Natural killer cell (primary cell): Measurements from ENCODE around the gene PANX2. TPM values are rescaled to one million over a fixed set of nuclear protein-coding genes. Genes with fewer than 3 reads are reported as not detected.
A peak's percentile ranks its signal among the peaks of the same experiment; 100 is the strongest.

Experiments used
- ATAC-seq, 3 donors: fragments of 150-1000 bp in 2 of 3; fragments of 200-7000 bp in 1 of 3; cut with Tn5 transposase; 1 replicate in 1 of 3; 2 replicates in 2 of 3; pipeline ENCODE4 v1.10.0; 2021; ENCODE audit warnings: mild to moderate bottlenecking in 2 of 3, moderate library complexity in 2 of 3
- DNase-seq, 2 donors: peaks; one replicate each; pipeline versions ENCODE4 v3.0.0 to v3.0.0-alpha.2; 2013 to 2021; ENCODE audit warnings: mixed read lengths in 1 of 2
- H3K27ac ChIP-seq: one replicate; pipeline ENCODE4 v1.5.1; 2013; ENCODE audit warnings: mild to moderate bottlenecking, low read length
- H3K27me3 ChIP-seq: one replicate; pipeline ENCODE4 v1.6.1; 2013; ENCODE audit warnings: low read length; ENCODE audit not compliant: control insufficient read depth, insufficient read depth
- H3K36me3 ChIP-seq: one replicate; pipeline ENCODE4 v1.6.1; 2013; ENCODE audit warnings: low read length; ENCODE audit not compliant: control insufficient read depth, insufficient read depth
- H3K4me1 ChIP-seq: one replicate; pipeline ENCODE4 v1.6.1; 2013; ENCODE audit warnings: low read length; ENCODE audit not compliant: control insufficient read depth, insufficient read depth
- H3K4me3 ChIP-seq: one replicate; pipeline ENCODE4 v1.5.1; 2013; ENCODE audit warnings: low read length
- H3K9me3 ChIP-seq: one replicate; pipeline ENCODE4 v1.6.1; 2013; ENCODE audit warnings: low read length; ENCODE audit not compliant: control insufficient read depth, insufficient read depth
- H3K27ac Mint-ChIP-seq, 2 donors: one replicate each; pipeline ENCODE4 v1.8.0; 2022; ENCODE audit warnings: mild to moderate bottlenecking in 2 of 2, mixed read lengths in 2 of 2, moderate library complexity in 1 of 2
- H3K27me3 Mint-ChIP-seq, 2 donors: one replicate each; pipeline ENCODE4 v1.8.0; 2022; ENCODE audit warnings: low read depth in 2 of 2, mixed read lengths in 2 of 2
- H3K36me3 Mint-ChIP-seq: one replicate; pipeline ENCODE4 v1.8.0; 2022; ENCODE audit warnings: mixed read lengths
- H3K4me1 Mint-ChIP-seq, 2 donors: one replicate each; pipeline ENCODE4 v1.8.0; 2022; ENCODE audit warnings: mixed read lengths in 2 of 2
- H3K4me3 Mint-ChIP-seq: one replicate; pipeline ENCODE4 v1.8.0; 2022; ENCODE audit warnings: mild to moderate bottlenecking, moderate library complexity, mixed read lengths
- H3K9me3 Mint-ChIP-seq, 2 donors: one replicate each; pipeline ENCODE4 v1.8.0; 2022; ENCODE audit warnings: mixed read lengths in 2 of 2
- CTCF ChIP-seq: fragments of 200-600 bp; IDR thresholded peaks from one replicate; pipeline ENCODE4 v1.8.0; 2022; ENCODE audit warnings: antibody characterized with exemption
- whole genome bisulfite sequencing: methylation state at CpG from one replicate; pipeline ENCODE4 v1.1.7; 2013; ENCODE audit warnings: missing lambda C conversion rate; ENCODE audit not compliant: insufficient coverage; 5-methylcytosine and 5-hydroxymethylcytosine counted together
- intact Hi-C: fragments of 100-400 bp; cut with micrococcal nuclease; formaldehyde crosslinking; loops from one replicate; pipeline ENCODE4 v1.14.2; 2022
- total RNA-seq, 4 donors: library from RNA; stranded (reverse); fragments of 120-200 nt in 1 of 4; gene quantifications; one replicate each; pipeline versions ENCODE4 v1.2.3 to v1.2.4, GENCODE V29; 2013 to 2022

PANX2 gene
- total RNA-seq, 3 donors from 2014 or later (not counting 1 experiment from before 2014, with no cell fraction given) = 0.16 to 3.4 (median 0.27) TPM

DNA sequence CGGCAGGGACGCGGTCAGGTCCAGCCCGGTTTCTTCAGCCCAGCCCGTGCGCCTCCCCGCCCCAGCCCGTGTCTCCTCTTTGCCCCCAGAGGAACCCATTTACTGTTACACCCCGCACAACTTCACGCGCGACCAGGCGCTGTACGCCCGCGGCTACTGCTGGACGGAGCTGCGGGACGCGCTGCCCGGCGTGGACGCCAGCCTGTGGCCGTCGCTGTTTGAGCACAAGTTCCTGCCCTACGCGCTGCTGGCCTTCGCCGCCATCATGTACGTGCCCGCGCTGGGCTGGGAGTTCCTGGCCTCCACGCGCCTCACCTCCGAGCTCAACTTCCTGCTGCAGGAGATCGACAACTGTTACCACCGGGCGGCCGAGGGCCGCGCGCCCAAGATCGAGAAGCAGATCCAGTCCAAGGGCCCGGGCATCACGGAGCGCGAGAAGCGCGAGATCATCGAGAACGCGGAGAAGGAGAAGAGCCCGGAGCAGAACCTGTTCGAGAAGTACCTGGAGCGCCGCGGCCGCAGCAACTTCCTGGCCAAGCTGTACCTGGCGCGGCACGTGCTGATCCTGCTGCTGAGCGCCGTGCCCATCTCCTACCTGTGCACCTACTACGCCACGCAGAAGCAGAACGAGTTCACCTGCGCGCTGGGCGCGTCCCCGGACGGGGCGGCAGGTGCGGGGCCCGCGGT, 6.5 kb downstream of the PANX2 start:
- no peak for TF ChIP-seq CTCF
- no peaks in the 10 kb centered on the region for H3K36me3 ChIP-seq
- DNase-seq = no peak
- no peaks in the 10 kb centered on the region for H3K9me3 Mint-ChIP-seq
- no peak overlapping the region for H3K4me3 ChIP-seq
- peaks cover 2% of the 10 kb centered on the region for H3K27me3 ChIP-seq
- H3K27ac ChIP-seq = no peak overlapping the region
- peaks cover 9 to 10% of the 10 kb centered on the region in 2 donors for H3K4me1 Mint-ChIP-seq
- peaks cover 0 to 14% of the 10 kb centered on the region in 2 donors for H3K27me3 Mint-ChIP-seq
- no peak overlapping the region for H3K27ac Mint-ChIP-seq
- H3K4me1 ChIP-seq = peaks cover 14% of the 10 kb centered on the region
- ATAC-seq = no peak
- H3K4me3 Mint-ChIP-seq = no peak overlapping the region
- intact Hi-C loops = no loop called here
- WGBS = 96% methylated on average over 76 of the region's 76 CpGs
- no peaks in the 10 kb centered on the region for H3K9me3 ChIP-seq
- H3K36me3 Mint-ChIP-seq = no peaks in the 10 kb centered on the region

- Histone ChIP-seq H3K4me3 (no peak overlapping the region), H3K36me3 (no peaks in the 10 kb centered on the region), H3K27me3 (no peaks in the 10 kb centered on the region), H3K9me3 (no peaks in the 10 kb centered on the region), H3K27ac (no peak overlapping the region), H3K4me1 (peaks cover 14% of the 10 kb centered on the region)
- TF ChIP-seq CTCF = no peak
- no peak for DNase-seq
- Mint-ChIP-seq H3K9me3 (no peaks in the 10 kb centered on the region), H3K27me3 (peaks cover 0 to 9% of the 10 kb centered on the region in 2 donors), H3K27ac (no peak overlapping the region), H3K4me3 (no peak overlapping the region), H3K36me3 (no peaks in the 10 kb centered on the region), H3K4me1 (peaks cover 9 to 10% of the 10 kb centered on the region in 2 donors)
- intact Hi-C loops = no loop called here
- peak in 1 of 3 donors; percentile 51 for ATAC-seq
- WGBS = 84% methylated on average over 98 of the region's 98 CpGs
Observed at GRCh38 chr22:50177537-50178470, 7.3 kb downstream of the PANX2 start.

DNA sequence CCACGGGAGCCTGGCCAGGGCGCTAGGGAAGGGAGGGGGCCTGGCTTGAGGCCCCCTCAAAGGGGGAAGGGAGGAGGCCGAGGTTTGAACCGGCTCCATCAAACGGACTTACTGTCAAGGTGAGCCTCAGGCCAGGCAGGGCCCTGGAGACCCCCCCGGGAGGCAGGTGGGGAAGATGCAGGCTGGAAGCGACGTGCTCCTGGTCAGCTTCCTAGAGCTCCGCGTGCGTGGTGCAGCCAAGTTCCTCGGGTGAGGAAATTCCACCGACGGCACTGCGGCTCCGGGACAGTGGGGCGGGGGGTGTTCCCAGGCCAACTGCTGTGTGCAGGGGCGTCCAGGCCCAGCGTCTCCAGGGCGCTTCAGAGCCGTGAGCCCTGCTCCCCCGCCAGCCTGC, 7.9 kb downstream of the PANX2 start:
- Mint-ChIP-seq H3K4me1 (peaks cover 9 to 10% of the 10 kb centered on the region in 2 donors), H3K27me3 (peaks cover 0 to 9% of the 10 kb centered on the region in 2 donors), H3K4me3 (no peak overlapping the region), H3K36me3 (no peaks in the 10 kb centered on the region), H3K9me3 (no peaks in the 10 kb centered on the region), H3K27ac (no peak overlapping the region)
- Histone ChIP-seq H3K4me3 (no peak overlapping the region), H3K27me3 (no peaks in the 10 kb centered on the region), H3K27ac (no peak overlapping the region), H3K9me3 (no peaks in the 10 kb centered on the region), H3K4me1 (peaks cover 14% of the 10 kb centered on the region), H3K36me3 (no peaks in the 10 kb centered on the region)
- no peak for TF ChIP-seq CTCF
- no peak for DNase-seq
- ATAC-seq = no peak
- intact Hi-C loops = no loop called here
- WGBS = 84% methylated on average over 22 of the region's 22 CpGs
